ENCODE measurements around the gene PDE3A.

- TF ChIP-seq POLR2AphosphoS5 (IDR thresholded peaks at IDR 0.05; ENCODE audit: low read depth, low read length): no peak
- no peak for TF ChIP-seq POLR2A (IDR thresholded peaks at IDR 0.05; ENCODE audit: borderline replicate concordance, extremely low read depth, insufficient read depth, insufficient read length)
- TF ChIP-seq, protein P1, sequence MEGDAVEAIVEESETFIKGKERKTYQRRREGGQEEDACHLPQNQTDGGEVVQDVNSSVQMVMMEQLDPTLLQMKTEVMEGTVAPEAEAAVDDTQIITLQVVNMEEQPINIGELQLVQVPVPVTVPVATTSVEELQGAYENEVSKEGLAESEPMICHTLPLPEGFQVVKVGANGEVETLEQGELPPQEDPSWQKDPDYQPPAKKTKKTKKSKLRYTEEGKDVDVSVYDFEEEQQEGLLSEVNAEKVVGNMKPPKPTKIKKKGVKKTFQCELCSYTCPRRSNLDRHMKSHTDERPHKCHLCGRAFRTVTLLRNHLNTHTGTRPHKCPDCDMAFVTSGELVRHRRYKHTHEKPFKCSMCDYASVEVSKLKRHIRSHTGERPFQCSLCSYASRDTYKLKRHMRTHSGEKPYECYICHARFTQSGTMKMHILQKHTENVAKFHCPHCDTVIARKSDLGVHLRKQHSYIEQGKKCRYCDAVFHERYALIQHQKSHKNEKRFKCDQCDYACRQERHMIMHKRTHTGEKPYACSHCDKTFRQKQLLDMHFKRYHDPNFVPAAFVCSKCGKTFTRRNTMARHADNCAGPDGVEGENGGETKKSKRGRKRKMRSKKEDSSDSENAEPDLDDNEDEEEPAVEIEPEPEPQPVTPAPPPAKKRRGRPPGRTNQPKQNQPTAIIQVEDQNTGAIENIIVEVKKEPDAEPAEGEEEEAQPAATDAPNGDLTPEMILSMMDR (IDR thresholded peaks at IDR 0.05 in 2 of 3, conservative IDR thresholded peaks at IDR 0.05 in 1 of 3; ENCODE audit: borderline replicate concordance in 1 of 3, insufficient read depth in 1 of 3, low read depth in 2 of 3, low read length in 2 of 3): no peak
- TF ChIP-seq SP1 (IDR thresholded peaks at IDR 0.05; ENCODE audit: low read depth): no peak
- TF ChIP-seq ATF3 (IDR thresholded peaks at IDR 0.05): no peak
- TF ChIP-seq EZH2 (IDR thresholded peaks at IDR 0.05): no peak
Measured at GRCh38 chr12:20599757-20600156, 231.4 kb downstream of the PDE3A start.

All from HCT116 (cell line).